Kidney epithelial cell (primary cell): ENCODE results near the gene ZNF407. TPM values are rescaled to one million over a fixed set of nuclear protein-coding genes. Genes with fewer than 3 reads are reported as not detected.

Source experiments
- DNase-seq: peaks from one replicate; pipeline ENCODE4 v3.0.0-alpha.2; 2010; ENCODE audit warnings: low read depth
- H3K27me3 ChIP-seq: 2 replicates; pipeline ENCODE4 v1.6.0; 2011; ENCODE audit warnings: low read length; ENCODE audit not compliant: control insufficient read depth, insufficient read depth
- H3K36me3 ChIP-seq: 2 replicates; pipeline ENCODE4 v1.5.1; 2011; ENCODE audit warnings: low read length; ENCODE audit not compliant: control insufficient read depth, insufficient read depth
- H3K4me3 ChIP-seq: 2 replicates; pipeline ENCODE4 v1.5.1; 2011; ENCODE audit warnings: low read depth, mild to moderate bottlenecking, control low read depth, low read length
- CTCF ChIP-seq: IDR thresholded peaks from 2 replicates; pipeline ENCODE4 v1.5.1; 2011; ENCODE audit warnings: mild to moderate bottlenecking, moderate library complexity, low read length, control low read depth, inconsistent platforms; ENCODE audit not compliant: insufficient read depth, poor library complexity, severe bottlenecking
- total RNA-seq: library from RNA; depleted of rRNA; stranded (reverse); fragments of >200 nt; gene quantifications from 2 replicates; pipeline ENCODE4 v1.2.3, GENCODE V29; 2015

ZNF407 gene
- total RNA-seq, 1 donor from 2014 or later, result 8.2 TPM

DNA sequence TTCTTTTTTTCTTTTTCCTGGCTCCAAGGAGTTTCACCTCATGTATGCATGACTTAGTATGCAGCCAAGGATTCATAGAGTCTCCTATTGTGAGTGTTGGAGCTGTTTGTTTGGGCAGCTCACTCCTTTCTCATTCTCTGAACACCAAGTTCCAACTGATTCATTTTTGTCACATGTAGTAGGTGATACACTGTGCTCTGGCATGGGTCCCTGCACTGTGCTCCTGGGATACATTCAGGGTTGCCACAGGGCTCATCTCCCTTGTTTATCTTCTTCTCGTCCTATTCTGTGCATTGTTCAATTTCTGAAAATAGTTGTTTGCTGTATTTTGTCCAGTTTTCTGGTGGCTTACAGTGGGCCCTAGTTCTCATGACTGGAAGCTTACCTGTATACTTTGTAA, 96.8 kb downstream of the ZNF407 start:
- DNase-seq, result no peak
- Histone ChIP-seq H3K4me3 (no peak overlapping the region), H3K36me3 (no peaks in the 10 kb centered on the region), H3K27me3 (no peaks in the 10 kb centered on the region)
- TF ChIP-seq CTCF, result no peak

GRCh38 chr18:74695170-74695569, 97.5 kb downstream of the ZNF407 start:
- TF ChIP-seq CTCF, result no peak
- H3K27me3 ChIP-seq, result no peaks in the 10 kb centered on the region
- H3K4me3 ChIP-seq, result no peak overlapping the region
- no peak for DNase-seq
- no peaks in the 10 kb centered on the region for H3K36me3 ChIP-seq

DNA sequence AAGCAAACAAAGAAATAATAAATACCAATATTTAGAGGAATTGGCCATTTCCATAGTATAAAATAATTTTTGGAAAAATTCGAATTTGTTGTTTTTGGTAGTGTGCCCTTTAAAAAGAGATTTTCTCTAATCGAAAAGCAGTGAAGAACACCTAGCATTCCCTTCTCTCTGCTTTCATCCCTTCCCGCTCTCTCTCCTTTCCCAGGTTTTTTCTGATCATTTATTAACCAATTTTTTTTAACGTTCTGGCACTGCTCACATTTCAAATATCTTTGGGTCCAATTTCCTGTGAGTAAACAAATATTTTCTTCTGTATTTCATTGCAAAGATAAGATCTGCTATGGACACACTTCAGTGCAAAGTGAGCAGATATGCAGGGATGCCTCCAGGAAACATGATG, 101.2 kb downstream of the ZNF407 start:
- no peak for DNase-seq
- no peak for TF ChIP-seq CTCF
- H3K27me3 ChIP-seq, result no peaks in the 10 kb centered on the region
- H3K4me3 ChIP-seq, result no peak overlapping the region
- no peaks in the 10 kb centered on the region for H3K36me3 ChIP-seq

GRCh38 chr18:74699455-74699854, 101.8 kb downstream of the ZNF407 start:
- no peaks in the 10 kb centered on the region for H3K36me3 ChIP-seq
- no peaks in the 10 kb centered on the region for H3K27me3 ChIP-seq
- no peak overlapping the region for H3K4me3 ChIP-seq
- no peak for DNase-seq
- TF ChIP-seq CTCF, result no peak

DNA sequence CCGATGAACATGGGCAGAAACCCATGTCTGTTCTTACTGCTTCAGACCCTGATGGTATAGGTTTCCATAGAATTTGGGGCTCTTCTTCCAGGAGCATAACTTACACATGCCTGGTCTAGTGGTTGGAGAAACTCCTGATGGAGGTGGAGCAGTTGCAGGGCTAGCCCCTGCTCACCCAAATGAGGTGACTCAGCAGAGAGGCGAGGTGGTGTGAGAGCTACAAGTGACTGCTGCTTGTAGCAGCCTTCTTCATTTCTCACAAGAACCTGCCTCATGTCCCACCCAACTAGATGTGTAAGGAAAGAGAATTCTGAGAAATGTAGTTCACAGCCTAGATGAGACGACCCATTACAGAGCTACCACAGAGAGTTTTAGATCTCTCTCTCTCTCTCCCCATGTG, 105.3 kb downstream of the ZNF407 start:
- DNase-seq, result no peak
- Histone ChIP-seq H3K27me3 (no peaks in the 10 kb centered on the region), H3K4me3 (no peak overlapping the region), H3K36me3 (no peaks in the 10 kb centered on the region)
- TF ChIP-seq CTCF, result no peak

- H3K36me3 ChIP-seq, result no peaks in the 10 kb centered on the region
- DNase-seq, result no peak
- TF ChIP-seq CTCF, result no peak
- H3K4me3 ChIP-seq, result no peak overlapping the region
- H3K27me3 ChIP-seq, result no peaks in the 10 kb centered on the region
Observed at GRCh38 chr18:74708169-74708568, 110.5 kb downstream of the ZNF407 start.
